Epithelial cell of esophagus (primary cell): ENCODE results near the gene NEK6.

Source experiments
- DNase-seq: peaks from one replicate; pipeline ENCODE4 v3.0.0; 2010; ENCODE audit warnings: low read depth
- H3K4me3 ChIP-seq: 2 replicates; pipeline ENCODE4 v1.5.1; 2011; ENCODE audit warnings: mild to moderate bottlenecking, low read length, control low read depth
- CTCF ChIP-seq: IDR thresholded peaks from 2 replicates; pipeline ENCODE4 v1.5.1; 2011; ENCODE audit warnings: low read depth, mild to moderate bottlenecking, low read length, control low read depth, inconsistent platforms; ENCODE audit not compliant: insufficient read depth; ENCODE audit errors: missing control alignments

NEK6 gene

GRCh38 chr9:124335320-124335707 lies 77.6 kb downstream of the NEK6 start:
- no peak overlapping the region for H3K4me3 ChIP-seq
- no peak for TF ChIP-seq CTCF
- no peak for DNase-seq

GRCh38 chr9:124337562-124337961 lies 79.8 kb downstream of the NEK6 start:
- H3K4me3 ChIP-seq, result no peak overlapping the region
- TF ChIP-seq CTCF, result no peak
- no peak for DNase-seq

- DNase-seq, result no peak
- TF ChIP-seq CTCF, result no peak
- no peak overlapping the region for H3K4me3 ChIP-seq
These were observed 81.9 kb downstream of the NEK6 start for GRCh38 chr9:124339603-124340146.

GRCh38 chr9:124340219-124341069 lies 82.7 kb downstream of the NEK6 start:
- DNase-seq, result no peak
- no peak for TF ChIP-seq CTCF
- no peak overlapping the region for H3K4me3 ChIP-seq

GRCh38 chr9:124341455-124342170 lies 83.9 kb downstream of the NEK6 start:
- no peak overlapping the region for H3K4me3 ChIP-seq
- no peak for DNase-seq
- no peak for TF ChIP-seq CTCF

- DNase-seq, result no peak
- TF ChIP-seq CTCF, result no peak
- no peak overlapping the region for H3K4me3 ChIP-seq
These were observed 84.6 kb downstream of the NEK6 start for GRCh38 chr9:124342402-124342775.
